Neural progenitor cell (in vitro differentiated cells): Measurements from ENCODE around the gene IKZF3. TPM values are rescaled to one million over a fixed set of nuclear protein-coding genes. Genes with fewer than 3 reads are reported as not detected.
A peak's percentile ranks its signal among the peaks of the same experiment; 100 is the strongest.

Source experiments
- DNase-seq: peaks from one replicate; pipeline ENCODE4 v3.0.0-alpha.2; 2016; ENCODE audit warnings: low spot score
- H2AFZ ChIP-seq: fragments of 200-600 bp; sonication (generic); replicated peaks from 2 replicates; pipeline ENCODE4 v1.6.1; 2016; ENCODE audit warnings: antibody characterized with exemption
- H3F3A ChIP-seq: fragments of 200-600 bp; sonication (generic); 2 replicates; pipeline ENCODE4 v1.6.1; 2016; ENCODE audit warnings: antibody characterized with exemption, low read depth
- H3K27ac ChIP-seq: fragments of 200-600 bp; sonication (generic); 2 replicates; pipeline ENCODE4 v1.5.1; 2016; ENCODE audit warnings: mild to moderate bottlenecking
- H3K27me3 ChIP-seq: fragments of 200-600 bp; sonication (generic); 2 replicates; pipeline ENCODE4 v1.6.1; 2016; ENCODE audit warnings: mild to moderate bottlenecking, moderate library complexity
- H3K36me3 ChIP-seq: fragments of 200-600 bp; sonication (generic); 2 replicates; pipeline ENCODE4 v1.5.1; 2016
- H3K4me1 ChIP-seq: fragments of 200-600 bp; sonication (generic); 2 replicates; pipeline ENCODE4 v1.6.1; 2016; ENCODE audit warnings: mixed run types
- H3K4me2 ChIP-seq: fragments of 200-600 bp; sonication (generic); 2 replicates; pipeline ENCODE4 v1.6.1; 2016
- H3K4me3 ChIP-seq: fragments of 200-600 bp; sonication (generic); 2 replicates; pipeline ENCODE4 v1.5.1; 2016
- H3K79me2 ChIP-seq: fragments of 200-600 bp; sonication (generic); 2 replicates; pipeline ENCODE4 v1.6.1; 2016; ENCODE audit warnings: low read depth
- H3K9ac ChIP-seq: fragments of 200-600 bp; sonication (generic); 2 replicates; pipeline ENCODE4 v1.6.1; 2016
- H3K9me3 ChIP-seq: fragments of 200-600 bp; sonication (generic); 2 replicates; pipeline ENCODE4 v1.5.1; 2016; ENCODE audit warnings: low read depth
- H4K20me1 ChIP-seq: fragments of 200-600 bp; sonication (generic); 2 replicates; pipeline ENCODE4 v1.6.1; 2016; ENCODE audit warnings: low read depth
- H3K27ac Mint-ChIP-seq: 3 replicates; pipeline ENCODE4 v1.8.0; 2021; ENCODE audit warnings: mixed read lengths
- H3K27me3 Mint-ChIP-seq: 2 replicates; pipeline ENCODE4 v1.8.0; 2022; ENCODE audit warnings: low read depth, mild to moderate bottlenecking, inconsistent platforms, moderate library complexity, mixed read lengths; ENCODE audit not compliant: insufficient read depth
- H3K36me3 Mint-ChIP-seq: 3 replicates; pipeline ENCODE4 v1.8.0; 2021; ENCODE audit warnings: mixed read lengths
- H3K4me1 Mint-ChIP-seq: 3 replicates; pipeline ENCODE4 v1.8.0; 2021; ENCODE audit warnings: mixed read lengths
- H3K4me3 Mint-ChIP-seq: 3 replicates; pipeline ENCODE4 v1.8.0; 2021; ENCODE audit warnings: mild to moderate bottlenecking, moderate library complexity, mixed read lengths
- H3K9me3 Mint-ChIP-seq: 3 replicates; pipeline ENCODE4 v1.8.0; 2020; ENCODE audit warnings: mixed read lengths
- CTCF ChIP-seq: fragments of 200-600 bp; sonication (generic); IDR thresholded peaks from 2 replicates; pipeline ENCODE4 v1.5.1; 2017; ENCODE audit warnings: antibody characterized with exemption, mild to moderate bottlenecking
- EZH2 ChIP-seq: fragments of 200-600 bp; sonication (generic); IDR thresholded peaks from 2 replicates; pipeline ENCODE4 v1.6.1; 2017; ENCODE audit warnings: antibody characterized with exemption, mild to moderate bottlenecking, moderate library complexity
- EZH2phosphoT487 ChIP-seq: fragments of 200-600 bp; sonication (generic); IDR thresholded peaks from 2 replicates; pipeline ENCODE4 v1.6.1; 2017; ENCODE audit warnings: antibody characterized with exemption
- total RNA-seq: library from RNA; depleted of rRNA; stranded (reverse); fragments of >200 nt; gene quantifications from 2 replicates; pipeline ENCODE4 v1.2.3, GENCODE V29; 2015; ENCODE audit warnings: low replicate concordance

IKZF3 gene
- under 0.01 TPM in 1 of 2 replicates, not detected in the other for total RNA-seq

GRCh38 chr17:39863918-39864746 lies at the start of gene IKZF3:
Gene IKZF3, minus strand, starts transcription at chr17:39864312. Its CDS starts 186 bp downstream, at chr17:39864126.
- no peaks in the 10 kb centered on the region for H3K36me3 Mint-ChIP-seq
- Histone ChIP-seq H3K27me3 (peaks cover 82% of the 10 kb centered on the region), H3K4me2 (peak within 1 kb of the TSS; percentile 47), H3K9me3 (no peaks in the 10 kb centered on the region), H3K27ac (no peak within 1 kb of the TSS), H4K20me1 (peaks cover 9% of the 10 kb centered on the region), H3K9ac (no peak within 1 kb of the TSS), H3K4me3 (no peak within 1 kb of the TSS), H2AFZ (no peak within 1 kb of the TSS), H3K36me3 (no peaks in the 10 kb centered on the region), H3F3A (peaks cover 8% of the 10 kb centered on the region), H3K4me1 (no peaks in the 10 kb centered on the region), H3K79me2 (no peaks in the 10 kb centered on the region)
- H3K27me3 Mint-ChIP-seq: peaks cover 38% of the 10 kb centered on the region
- DNase-seq: peak; percentile 93
- H3K9me3 Mint-ChIP-seq: peaks cover 4% of the 10 kb centered on the region
- peak; percentile 91 for TF ChIP-seq EZH2
- peak; percentile 75 for TF ChIP-seq EZH2phosphoT487
- TF ChIP-seq CTCF: peak; percentile 41
- no peak within 1 kb of the TSS for H3K27ac Mint-ChIP-seq
- peak within 1 kb of the TSS; percentile 58 for H3K4me3 Mint-ChIP-seq
- H3K4me1 Mint-ChIP-seq: peaks cover 8% of the 10 kb centered on the region

DNA sequence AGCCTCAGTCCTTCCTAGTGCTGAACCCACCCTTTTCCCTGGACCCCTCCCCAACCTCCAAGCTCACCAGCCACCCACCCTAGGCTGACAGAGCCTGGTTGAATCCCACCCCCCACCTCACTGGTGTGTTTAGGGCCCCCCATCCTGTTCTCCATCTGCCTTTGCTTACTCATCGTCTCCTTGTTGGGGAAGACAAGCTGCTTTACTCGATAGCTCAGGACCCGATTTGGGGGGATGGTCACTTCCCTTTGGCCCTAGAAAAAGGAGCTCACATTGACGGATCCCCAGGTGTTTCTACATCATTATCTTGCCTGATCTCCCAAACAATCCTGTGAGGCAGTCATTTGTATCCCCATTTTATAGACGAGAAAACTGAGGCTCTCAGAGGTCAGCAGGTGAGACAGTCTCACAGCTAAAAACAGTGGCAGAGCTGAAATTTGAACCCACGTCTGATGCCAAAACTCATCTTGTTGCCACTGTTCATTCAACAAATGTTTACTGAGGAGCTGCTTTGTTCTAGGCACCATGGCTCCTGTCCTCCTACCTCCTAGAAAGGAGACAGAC lies 44.8 kb upstream of the IKZF3 start:
- no peak for DNase-seq
- Histone ChIP-seq H3K9ac (no peak overlapping the region), H3F3A (no peaks in the 10 kb centered on the region), H3K4me1 (no peaks in the 10 kb centered on the region), H3K36me3 (no peaks in the 10 kb centered on the region), H3K27me3 (no peaks in the 10 kb centered on the region), H3K27ac (no peak overlapping the region), H2AFZ (no peak overlapping the region), H3K4me3 (no peak overlapping the region), H4K20me1 (no peaks in the 10 kb centered on the region), H3K9me3 (no peaks in the 10 kb centered on the region), H3K79me2 (no peaks in the 10 kb centered on the region), H3K4me2 (no peak overlapping the region)
- no peaks in the 10 kb centered on the region for H3K9me3 Mint-ChIP-seq
- no peak for TF ChIP-seq CTCF
- no peak for TF ChIP-seq EZH2phosphoT487
- no peak for TF ChIP-seq EZH2
- H3K27me3 Mint-ChIP-seq: peaks cover 4% of the 10 kb centered on the region
- no peak overlapping the region for H3K27ac Mint-ChIP-seq
- no peaks in the 10 kb centered on the region for H3K4me1 Mint-ChIP-seq
- peaks cover 9% of the 10 kb centered on the region for H3K36me3 Mint-ChIP-seq
- no peak overlapping the region for H3K4me3 Mint-ChIP-seq

DNA sequence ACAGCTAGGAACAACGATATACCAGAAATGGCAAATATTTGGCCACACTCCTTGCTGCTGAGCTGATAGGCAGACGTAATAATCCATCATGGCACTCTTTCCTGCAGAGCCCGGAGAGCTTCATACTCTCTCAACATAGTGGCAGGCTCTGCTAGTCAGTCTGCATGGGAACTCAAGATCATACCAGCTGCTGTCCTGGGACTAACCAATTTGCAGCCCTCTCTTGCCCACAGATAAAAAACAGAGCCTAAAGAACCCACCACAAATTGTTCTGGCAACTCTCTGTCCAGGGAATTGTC lies 40.8 kb upstream of the IKZF3 start:
- H3K9me3 Mint-ChIP-seq: no peaks in the 10 kb centered on the region
- no peaks in the 10 kb centered on the region for H3K27me3 ChIP-seq
- H3K4me1 Mint-ChIP-seq: no peaks in the 10 kb centered on the region

More for the DNA sequence above, 40.8 kb upstream of the IKZF3 start:
- Histone ChIP-seq H3F3A (no peaks in the 10 kb centered on the region), H3K79me2 (no peaks in the 10 kb centered on the region), H2AFZ (no peak overlapping the region), H3K27ac (no peak overlapping the region), H3K4me1 (no peaks in the 10 kb centered on the region), H3K36me3 (no peaks in the 10 kb centered on the region), H3K9me3 (no peaks in the 10 kb centered on the region), H3K4me3 (no peak overlapping the region), H3K9ac (peak overlapping the region; percentile 27), H4K20me1 (no peaks in the 10 kb centered on the region), H3K4me2 (no peak overlapping the region)
- no peak for TF ChIP-seq EZH2
- no peak for TF ChIP-seq EZH2phosphoT487
- no peak for TF ChIP-seq CTCF
- peaks cover 4% of the 10 kb centered on the region for H3K27me3 Mint-ChIP-seq
- no peak overlapping the region for H3K27ac Mint-ChIP-seq
- H3K4me3 Mint-ChIP-seq: no peak overlapping the region
- no peak for DNase-seq
- H3K36me3 Mint-ChIP-seq: peaks cover 9% of the 10 kb centered on the region
